Embryonic facial prominence (tissue), 1 donor: Measurements from ENCODE around the gene TMEM134.
"Not testable (repeated sequence)": the region's sequence is repeated elsewhere in the genome, so short reads cannot be mapped to it uniquely, and the experiment has no call there.

Experiments
- DNase-seq: peaks from one replicate; pipeline ENCODE4 v3.0.0-alpha.2; 2016; ENCODE audit errors: extremely low spot score

TMEM134 gene

DNA sequence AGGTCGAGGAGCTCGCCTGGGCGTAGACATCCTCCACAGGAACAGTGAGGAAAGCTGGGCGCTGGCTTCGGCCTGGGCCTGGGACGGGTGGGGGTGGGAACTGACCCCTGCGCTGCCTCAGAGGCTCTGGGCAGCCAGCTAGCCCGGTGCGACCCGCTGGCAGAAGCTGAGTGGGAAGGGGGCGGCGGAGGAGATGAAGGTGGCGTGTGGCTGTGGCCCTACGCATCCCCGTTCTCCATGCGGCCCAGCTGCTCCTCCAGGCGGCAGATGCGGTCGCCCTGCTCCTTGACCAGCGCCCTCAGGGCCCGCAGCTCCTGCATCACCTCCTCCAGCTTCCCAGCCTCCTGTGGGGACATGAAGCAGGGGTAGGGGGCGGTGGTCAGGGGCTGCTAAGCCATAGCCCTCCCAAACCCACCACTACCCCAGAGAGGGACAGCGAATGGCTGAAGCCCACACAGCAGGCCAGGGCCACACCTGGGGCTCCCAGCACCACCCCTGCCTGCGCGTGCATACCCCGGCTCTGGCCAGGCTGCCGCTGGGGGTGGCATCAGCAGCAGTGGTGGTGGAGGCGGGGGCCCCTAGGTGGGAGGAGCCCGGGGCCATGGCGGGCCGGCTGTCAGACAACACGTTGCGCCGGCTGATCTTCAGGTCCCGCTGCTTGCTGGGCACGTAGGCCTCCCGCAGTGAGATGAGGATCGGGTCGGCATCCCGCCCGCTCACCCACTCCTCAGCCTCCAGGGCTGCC is 30.7 kb downstream of the TMEM134 start:
- DNase-seq, result no peak

DNA sequence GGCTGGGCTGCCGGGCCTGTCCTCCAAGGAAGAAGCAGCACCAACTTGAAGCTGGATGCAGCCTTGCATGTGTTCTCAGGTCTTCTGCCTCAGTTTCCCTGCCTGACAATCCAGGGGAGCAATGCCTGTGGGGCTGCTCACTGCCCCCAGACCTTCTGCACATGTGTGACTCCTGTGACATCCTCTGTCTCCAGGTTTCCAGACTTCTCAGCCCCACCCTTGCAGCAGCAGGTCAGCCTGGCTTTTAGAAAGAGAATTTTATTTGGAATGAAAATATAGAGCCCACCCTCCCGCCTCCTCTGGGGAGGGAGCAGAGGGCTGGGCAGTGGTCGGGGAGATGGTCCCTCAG is 31.3 kb downstream of the TMEM134 start:
- DNase-seq, result no peak

- no peak for DNase-seq
These were observed 31.8 kb downstream of the TMEM134 start, which contains the start of gene PTPRCAP for GRCh38 chr11:67437082-67437808. TSS of gene PTPRCAP (minus strand) at chr11:67437682. CDS start at chr11:67437619, 63 bp downstream.

- DNase-seq, result no peak
These were observed 32.5 kb downstream of the TMEM134 start for GRCh38 chr11:67436459-67437081.

DNA sequence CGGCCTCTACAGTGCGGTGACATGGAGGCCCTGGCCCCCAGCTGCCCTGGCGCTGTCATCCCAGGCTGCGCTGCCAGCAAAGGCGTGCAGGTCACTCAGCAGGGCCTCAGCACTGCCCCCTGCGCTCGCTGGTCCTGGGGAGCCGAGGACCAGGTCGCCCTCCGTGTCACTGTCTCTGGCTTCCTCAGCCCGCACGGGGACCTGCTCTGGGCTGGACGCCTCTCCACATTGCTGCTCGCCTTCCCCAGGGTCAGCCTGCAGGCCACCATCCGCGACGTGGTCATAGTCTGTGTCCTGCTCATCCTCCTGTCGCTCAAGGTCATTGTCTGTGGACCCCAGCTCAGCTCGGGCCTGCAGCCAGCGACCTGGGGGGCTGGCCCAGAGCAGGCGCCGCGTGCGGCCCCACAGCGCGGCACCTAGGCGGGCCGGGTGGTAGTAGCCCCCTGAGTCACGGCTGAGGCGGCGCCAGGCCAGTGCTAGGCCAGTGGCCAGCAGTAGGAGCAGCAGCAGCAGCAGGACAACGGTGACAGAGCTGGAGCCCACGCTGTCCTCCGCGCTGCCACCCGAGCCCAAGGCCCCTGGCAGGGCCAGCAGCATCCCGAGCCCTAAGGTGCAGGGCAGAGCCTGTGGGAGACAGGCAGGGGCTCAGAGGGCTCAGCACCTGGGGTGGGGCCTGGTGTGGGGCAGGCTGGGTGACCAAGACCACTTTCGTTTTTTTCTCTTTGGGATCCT is 33.2 kb downstream of the TMEM134 start:
- no peak for DNase-seq

DNA sequence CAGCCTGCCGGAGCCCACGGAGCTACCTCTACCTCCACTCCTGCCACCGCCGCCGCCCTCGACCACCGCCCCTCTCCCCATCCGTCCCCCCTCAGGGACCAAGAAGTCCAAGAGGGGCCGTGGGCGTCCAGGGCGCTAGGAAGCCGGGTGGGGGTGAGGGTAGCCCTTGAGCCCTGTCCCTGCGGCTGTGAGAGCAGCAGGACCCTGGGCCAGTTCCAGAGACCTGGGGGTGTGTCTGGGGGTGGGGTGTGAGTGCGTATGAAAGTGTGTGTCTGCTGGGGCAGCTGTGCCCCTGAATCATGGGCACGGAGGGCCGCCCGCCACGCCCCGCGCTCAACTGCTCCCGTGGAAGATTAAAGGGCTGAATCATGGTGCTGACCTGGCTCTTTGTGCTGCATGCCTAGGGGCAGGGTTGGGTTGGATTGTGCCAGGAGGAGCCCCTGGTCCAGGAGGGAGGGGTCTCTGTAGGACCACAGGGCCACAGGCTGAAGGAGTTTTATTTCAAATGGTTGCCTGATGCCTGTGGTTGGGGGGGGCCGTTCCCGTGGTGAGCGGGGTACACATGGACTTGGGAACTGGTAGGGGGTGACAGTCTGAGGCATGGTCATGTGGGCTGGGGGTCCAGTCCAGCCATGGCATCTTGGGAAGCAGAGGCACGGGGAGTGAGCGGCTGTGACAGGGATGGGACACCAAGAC is 33.9 kb downstream of the TMEM134 start:
- no peak for DNase-seq

- no peak for DNase-seq
These were observed 34.6 kb downstream of the TMEM134 start for GRCh38 chr11:67434395-67434881.

DNA sequence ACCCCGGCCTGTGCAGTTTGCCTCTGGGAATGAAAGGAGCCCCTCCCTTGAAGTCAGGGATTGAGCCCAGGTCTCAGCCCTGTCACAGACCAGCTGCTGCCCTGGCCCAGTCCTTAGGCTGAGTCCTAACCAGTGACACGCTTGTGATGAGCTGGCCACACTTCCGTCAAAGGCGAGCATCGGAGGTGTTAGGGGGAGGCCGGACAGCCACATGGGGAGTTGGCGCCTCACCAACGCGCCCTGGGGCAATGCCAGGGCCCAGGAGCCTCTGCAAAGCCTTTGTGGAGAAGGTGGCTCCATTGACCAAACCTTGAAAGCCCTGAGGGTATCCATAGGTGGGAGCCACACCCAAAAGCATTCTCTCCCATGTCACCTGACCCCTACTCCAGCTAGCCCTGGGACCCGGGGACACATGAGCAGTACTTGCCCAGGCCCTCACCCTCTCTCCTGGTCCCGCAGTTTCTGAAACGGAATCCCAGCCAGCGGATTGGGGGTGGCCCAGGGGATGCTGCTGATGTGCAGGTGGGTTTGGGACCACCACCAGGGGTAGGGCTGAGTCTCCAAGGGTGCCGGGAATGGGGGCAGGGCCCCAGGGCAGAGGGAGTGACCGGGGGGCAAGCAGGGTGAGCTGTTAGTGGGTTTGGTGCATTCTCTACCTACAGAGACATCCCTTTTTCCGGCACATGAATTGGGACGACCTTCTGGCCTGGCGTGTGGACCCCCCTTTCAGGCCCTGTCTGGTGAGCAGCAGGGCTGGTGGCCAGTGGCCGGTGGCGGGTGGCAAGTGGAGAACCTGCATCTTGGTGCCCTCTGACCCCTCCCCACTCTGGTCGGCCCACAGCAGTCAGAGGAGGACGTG is 35.3 kb downstream of the TMEM134 start:
- DNase-seq, result no peak

- no peak for DNase-seq
These were observed 36.2 kb downstream of the TMEM134 start for GRCh38 chr11:67432655-67433349.

- no peak for DNase-seq
These were observed 37.5 kb downstream of the TMEM134 start for GRCh38 chr11:67431346-67432249.

- DNase-seq, result no peak
These were observed 39.3 kb downstream of the TMEM134 start for GRCh38 chr11:67429722-67430121.

- no peak for DNase-seq
These were observed 39.9 kb downstream of the TMEM134 start for GRCh38 chr11:67429038-67429668.

DNA sequence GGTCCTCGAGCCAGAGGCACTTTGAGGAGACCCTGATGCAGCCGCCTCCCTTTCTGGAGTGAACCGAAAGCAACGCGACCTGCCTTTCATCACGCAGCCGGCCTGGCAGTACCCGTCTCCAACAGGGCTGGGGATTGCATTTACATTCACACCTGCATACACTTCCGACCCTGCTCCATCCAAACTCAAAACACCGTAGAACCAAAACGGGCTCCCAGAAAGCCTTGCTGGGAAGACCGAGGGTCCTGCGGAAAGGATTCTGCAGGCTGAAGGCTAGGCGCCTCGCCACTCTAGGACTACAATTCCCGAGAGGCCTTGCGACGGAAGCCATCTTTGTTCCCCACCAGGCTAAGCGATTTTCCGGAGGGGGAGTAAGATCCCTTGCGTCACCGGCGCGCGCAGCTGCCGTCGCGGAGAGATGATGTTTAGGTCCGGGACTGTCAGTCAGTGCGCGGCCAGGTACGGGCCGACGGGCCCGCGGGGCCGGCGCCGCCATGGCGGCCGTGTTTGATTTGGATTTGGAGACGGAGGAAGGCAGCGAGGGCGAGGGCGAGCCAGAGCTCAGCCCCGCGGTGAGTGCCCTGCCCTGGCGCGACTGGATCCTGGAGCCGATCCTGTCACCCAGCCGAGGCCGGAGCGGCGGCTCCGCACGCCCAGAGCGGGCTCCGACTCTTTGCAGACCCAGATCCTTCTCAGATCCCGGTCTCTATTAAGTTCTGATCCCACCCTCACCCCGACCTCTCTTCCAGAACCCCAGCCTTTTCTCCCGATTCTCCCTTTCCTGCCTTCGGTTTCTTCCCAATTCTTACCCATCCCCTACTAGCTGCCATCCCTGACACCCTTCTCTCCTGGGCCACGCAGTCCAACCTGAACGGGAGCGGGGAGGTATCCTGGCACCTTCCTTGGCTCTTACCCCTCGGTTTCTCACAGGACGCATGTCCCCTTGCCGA is 40.7 kb downstream of the TMEM134 start, which contains the start of gene RPS6KB2:
Gene RPS6KB2, plus strand, starts transcription at position 443 of the 950 bp plus-strand sequence. Its CDS starts 52 bp downstream, at position 495.
- DNase-seq, result peak; percentile 93

DNA sequence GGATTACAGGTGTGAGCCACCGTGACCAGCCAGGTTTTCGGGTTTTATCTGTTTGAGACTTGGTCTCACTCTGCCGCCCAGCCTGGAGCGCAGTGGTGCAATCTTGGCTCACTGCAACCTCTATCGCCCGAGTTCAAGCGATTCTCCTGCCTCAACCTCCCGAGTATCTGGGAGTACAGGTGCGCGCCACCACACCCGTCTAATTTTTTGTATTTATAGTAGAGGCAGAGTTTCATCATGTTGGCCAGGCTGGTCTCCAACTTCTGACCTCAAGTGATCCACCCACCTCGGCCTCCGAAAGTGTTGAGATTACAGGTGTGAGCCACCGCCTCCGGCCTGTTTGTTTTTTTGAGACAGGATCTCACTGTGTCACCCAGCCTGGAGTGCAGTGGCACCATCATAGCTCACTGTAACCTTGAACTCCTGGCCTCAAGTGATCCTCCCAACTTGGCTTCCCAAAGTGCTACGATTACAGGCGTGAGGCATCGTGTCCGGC is 41.6 kb downstream of the TMEM134 start:
- DNase-seq, result not testable (repeated sequence)

DNA sequence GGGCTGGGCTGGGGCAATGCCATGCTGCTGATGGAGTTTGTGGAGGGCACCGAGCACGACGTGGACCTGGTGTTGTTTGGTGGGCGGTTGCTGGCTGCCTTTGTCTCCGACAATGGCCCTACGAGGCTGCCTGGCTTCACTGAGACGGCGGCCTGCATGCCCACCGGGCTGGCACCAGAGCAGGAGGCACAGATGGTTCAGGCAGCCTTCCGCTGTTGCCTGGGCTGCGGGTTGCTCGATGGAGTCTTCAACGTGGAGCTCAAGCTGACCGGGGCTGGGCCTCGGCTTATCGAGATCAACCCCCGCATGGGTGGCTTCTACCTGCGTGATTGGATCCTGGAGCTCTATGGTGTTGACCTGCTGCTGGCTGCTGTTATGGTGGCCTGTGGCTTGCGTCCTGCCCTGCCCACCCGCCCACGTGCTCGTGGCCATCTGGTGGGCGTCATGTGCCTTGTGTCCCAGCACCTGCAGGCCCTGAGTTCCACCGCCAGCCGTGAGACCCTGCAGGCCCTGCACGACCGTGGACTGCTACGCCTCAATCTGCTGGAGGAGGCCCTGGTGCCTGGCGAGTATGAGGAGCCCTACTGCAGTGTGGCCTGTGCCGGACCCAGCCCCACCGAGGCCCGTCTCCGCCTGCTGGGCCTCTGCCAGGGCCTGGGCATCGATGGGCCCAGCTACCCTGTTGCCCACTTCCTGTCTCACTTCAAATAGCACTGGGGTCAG is 45.0 kb downstream of the TMEM134 start:
- no peak for DNase-seq

GRCh38 chr11:67423466-67423865 is 45.6 kb downstream of the TMEM134 start:
- no peak for DNase-seq
